Neuron (in vitro differentiated cells): ENCODE results near the gene LRRIQ1.
A peak's percentile ranks its signal among the peaks of the same experiment; 100 is the strongest.
"Not testable (repeated sequence)": the region's sequence is repeated elsewhere in the genome, so short reads cannot be mapped to it uniquely, and the experiment has no call there.

Source experiments
- H2AFZ ChIP-seq: one replicate; pipeline ENCODE4 v1.6.1; 2013; ENCODE audit warnings: low read depth, mild to moderate bottlenecking, inconsistent platforms, low read length, moderate library complexity
- H3K27me3 ChIP-seq: one replicate; pipeline ENCODE4 v1.6.1; 2013; ENCODE audit warnings: low read length; ENCODE audit not compliant: insufficient read depth
- H3K36me3 ChIP-seq: one replicate; pipeline ENCODE4 v1.6.1; 2013; ENCODE audit warnings: low read length; ENCODE audit not compliant: insufficient read depth
- H3K4me1 ChIP-seq: one replicate; pipeline ENCODE4 v1.6.1; 2013; ENCODE audit warnings: low read length; ENCODE audit not compliant: insufficient read depth
- H3K4me3 ChIP-seq: 2 replicates; pipeline ENCODE4 v1.5.1; 2013; ENCODE audit warnings: mild to moderate bottlenecking, low read length, moderate library complexity
- H3K9me3 ChIP-seq: one replicate; pipeline ENCODE4 v1.6.1; 2013; ENCODE audit warnings: low read length

LRRIQ1 gene

GRCh38 chr12:85036234-85036707 lies at the start of gene LRRIQ1, which contains the start of gene TSPAN19:
LRRIQ1 (plus strand) TSS chr12:85036351; CDS start chr12:85038177, 1,826 bp downstream.
TSPAN19 (minus strand) TSS chr12:85036277; CDS start chr12:85029946, 6,331 bp downstream.
- peak within 1 kb of the TSS; percentile 74 for H3K4me3 ChIP-seq
- peaks cover 2% of the 10 kb centered on the region for H3K4me1 ChIP-seq
- H2AFZ ChIP-seq = peak within 1 kb of the TSS; percentile 86
- H3K9me3 ChIP-seq = no peaks in the 10 kb centered on the region
- H3K27me3 ChIP-seq = no peaks in the 10 kb centered on the region
- no peaks in the 10 kb centered on the region for H3K36me3 ChIP-seq

GRCh38 chr12:84986586-84986985 lies 49.6 kb upstream of the LRRIQ1 start:
- no peaks in the 10 kb centered on the region for H3K9me3 ChIP-seq
- H2AFZ ChIP-seq = peak overlapping the region; percentile 15
- H3K4me3 ChIP-seq = peak overlapping the region; percentile 37
- no peaks in the 10 kb centered on the region for H3K27me3 ChIP-seq
- H3K36me3 ChIP-seq = no peaks in the 10 kb centered on the region
- peaks cover 19% of the 10 kb centered on the region for H3K4me1 ChIP-seq

- peaks cover 19% of the 10 kb centered on the region for H3K4me1 ChIP-seq
- no peak overlapping the region for H3K4me3 ChIP-seq
- H2AFZ ChIP-seq = no peak overlapping the region
- H3K36me3 ChIP-seq = no peaks in the 10 kb centered on the region
- no peaks in the 10 kb centered on the region for H3K9me3 ChIP-seq
- no peaks in the 10 kb centered on the region for H3K27me3 ChIP-seq
These were observed 41.7 kb upstream of the LRRIQ1 start for GRCh38 chr12:84994426-84994825.

- Histone ChIP-seq H3K9me3 (no peaks in the 10 kb centered on the region), H3K36me3 (no peaks in the 10 kb centered on the region), H3K4me3 (no peak overlapping the region), H2AFZ (no peak overlapping the region), H3K27me3 (no peaks in the 10 kb centered on the region), H3K4me1 (peaks cover 19% of the 10 kb centered on the region)
These were observed 40.5 kb upstream of the LRRIQ1 start for GRCh38 chr12:84995641-84996040.

- Histone ChIP-seq H3K4me3 (no peak overlapping the region), H2AFZ (no peak overlapping the region), H3K4me1 (peaks cover 19% of the 10 kb centered on the region), H3K36me3 (no peaks in the 10 kb centered on the region), H3K27me3 (no peaks in the 10 kb centered on the region), H3K9me3 (no peaks in the 10 kb centered on the region)
These were observed 39.4 kb upstream of the LRRIQ1 start for GRCh38 chr12:84996759-84997158.

- peaks cover 2% of the 10 kb centered on the region for H3K9me3 ChIP-seq
- no peak overlapping the region for H2AFZ ChIP-seq
- H3K4me3 ChIP-seq = no peak overlapping the region
- H3K36me3 ChIP-seq = no peaks in the 10 kb centered on the region
- H3K27me3 ChIP-seq = no peaks in the 10 kb centered on the region
- H3K4me1 ChIP-seq = peaks cover 19% of the 10 kb centered on the region
These were observed 37.8 kb upstream of the LRRIQ1 start for GRCh38 chr12:84998341-84998740.

- Histone ChIP-seq H3K36me3 (no peaks in the 10 kb centered on the region), H2AFZ (no peak overlapping the region), H3K4me1 (peaks cover 5% of the 10 kb centered on the region), H3K27me3 (no peaks in the 10 kb centered on the region), H3K4me3 (no peak overlapping the region), H3K9me3 (peaks cover 2% of the 10 kb centered on the region)
These were observed 35.4 kb upstream of the LRRIQ1 start for GRCh38 chr12:85000729-85001128.

- H3K36me3 ChIP-seq = no peaks in the 10 kb centered on the region
- peaks cover 2% of the 10 kb centered on the region for H3K9me3 ChIP-seq
- no peaks in the 10 kb centered on the region for H3K27me3 ChIP-seq
- no peak overlapping the region for H3K4me3 ChIP-seq
- H2AFZ ChIP-seq = no peak overlapping the region
- peaks cover 5% of the 10 kb centered on the region for H3K4me1 ChIP-seq
These were observed 33.3 kb upstream of the LRRIQ1 start for GRCh38 chr12:85002778-85003296.

- Histone ChIP-seq H2AFZ (no peak overlapping the region), H3K9me3 (peaks cover 2% of the 10 kb centered on the region), H3K4me1 (peaks cover 5% of the 10 kb centered on the region), H3K4me3 (no peak overlapping the region), H3K36me3 (no peaks in the 10 kb centered on the region), H3K27me3 (no peaks in the 10 kb centered on the region)
These were observed 31.9 kb upstream of the LRRIQ1 start for GRCh38 chr12:85004204-85004603.

GRCh38 chr12:85005047-85005446 lies 31.1 kb upstream of the LRRIQ1 start:
- H3K9me3 ChIP-seq, H2AFZ ChIP-seq, H3K4me1 ChIP-seq, H3K4me3 ChIP-seq, H3K36me3 ChIP-seq, H3K27me3 ChIP-seq: not testable (repeated sequence)

GRCh38 chr12:85005615-85006014 lies 30.5 kb upstream of the LRRIQ1 start:
- Histone ChIP-seq H3K36me3 (no peaks in the 10 kb centered on the region), H3K4me1 (peaks cover 5% of the 10 kb centered on the region), H3K9me3 (peaks cover 2% of the 10 kb centered on the region), H3K4me3 (no peak overlapping the region), H3K27me3 (no peaks in the 10 kb centered on the region), H2AFZ (no peak overlapping the region)

- Histone ChIP-seq H2AFZ (no peak overlapping the region), H3K27me3 (no peaks in the 10 kb centered on the region), H3K4me3 (no peak overlapping the region), H3K9me3 (peaks cover 2% of the 10 kb centered on the region), H3K36me3 (no peaks in the 10 kb centered on the region), H3K4me1 (peaks cover 5% of the 10 kb centered on the region)
These were observed 29.9 kb upstream of the LRRIQ1 start for GRCh38 chr12:85006206-85006605.

GRCh38 chr12:85007836-85008235 lies 28.3 kb upstream of the LRRIQ1 start:
- no peak overlapping the region for H3K4me3 ChIP-seq
- H3K36me3 ChIP-seq = no peaks in the 10 kb centered on the region
- peaks cover 5% of the 10 kb centered on the region for H3K4me1 ChIP-seq
- H3K27me3 ChIP-seq = no peaks in the 10 kb centered on the region
- H2AFZ ChIP-seq = no peak overlapping the region
- H3K9me3 ChIP-seq = no peaks in the 10 kb centered on the region

GRCh38 chr12:85016413-85016812 lies 19.7 kb upstream of the LRRIQ1 start:
- no peaks in the 10 kb centered on the region for H3K9me3 ChIP-seq
- H3K27me3 ChIP-seq = no peaks in the 10 kb centered on the region
- H2AFZ ChIP-seq = no peak overlapping the region
- H3K36me3 ChIP-seq = no peaks in the 10 kb centered on the region
- no peak overlapping the region for H3K4me3 ChIP-seq
- peaks cover 6% of the 10 kb centered on the region for H3K4me1 ChIP-seq
